Immature natural killer cell (primary cell): ENCODE measurements around the gene KCNS1. TPM values are rescaled to one million over a fixed set of nuclear protein-coding genes. Genes with fewer than 3 reads are reported as not detected.
"Not testable (repeated sequence)": the region's sequence is repeated elsewhere in the genome, so short reads cannot be mapped to it uniquely, and the experiment has no call there.

Experiments
- DNase-seq, 3 donors: peaks; one replicate each; pipeline ENCODE4 v3.0.0; 2022; ENCODE audit warnings: mixed read lengths in 1 of 3
- H3K27ac Mint-ChIP-seq, 6 donors: one replicate each; pipeline ENCODE4 v1.8.0; 2020; ENCODE audit warnings: mixed read lengths in 6 of 6, mild to moderate bottlenecking in 5 of 6, inconsistent platforms in 4 of 6, moderate library complexity in 3 of 6
- H3K27me3 Mint-ChIP-seq, 3 donors: one replicate each; pipeline ENCODE4 v1.8.0; 2020 to 2021; ENCODE audit warnings: low read depth in 3 of 3, mild to moderate bottlenecking in 3 of 3, mixed read lengths in 3 of 3, moderate library complexity in 3 of 3, inconsistent platforms in 1 of 3
- H3K36me3 Mint-ChIP-seq, 3 donors: one replicate each; pipeline ENCODE4 v1.8.0; 2020; ENCODE audit warnings: mixed read lengths in 3 of 3, inconsistent platforms in 2 of 3, mild to moderate bottlenecking in 2 of 3
- H3K4me1 Mint-ChIP-seq, 2 donors: one replicate each; pipeline ENCODE4 v1.8.0; 2020; ENCODE audit warnings: inconsistent platforms in 2 of 2, mild to moderate bottlenecking in 2 of 2, mixed read lengths in 2 of 2, moderate library complexity in 1 of 2
- H3K4me3 Mint-ChIP-seq, 5 donors: one replicate each; pipeline ENCODE4 v1.8.0; 2020; ENCODE audit warnings: mild to moderate bottlenecking in 5 of 5, mixed read lengths in 5 of 5, inconsistent platforms in 3 of 5, moderate library complexity in 3 of 5
- H3K9me3 Mint-ChIP-seq, 6 donors: one replicate each; pipeline ENCODE4 v1.8.0; 2020; ENCODE audit warnings: mild to moderate bottlenecking in 6 of 6, mixed read lengths in 6 of 6, inconsistent platforms in 4 of 6, moderate library complexity in 3 of 6
- polyA plus RNA-seq, 3 donors: library from polyadenylated mRNA; unstranded; fragments of 300-500 nt; fragmentation: Illumina TruSeq; gene quantifications; one replicate each; pipeline ENCODE4 v1.2.3, GENCODE V29; 2021

Gene KCNS1
- polyA plus RNA-seq, 3 donors from 2014 or later = 0.04 TPM; not detected in 2

DNA sequence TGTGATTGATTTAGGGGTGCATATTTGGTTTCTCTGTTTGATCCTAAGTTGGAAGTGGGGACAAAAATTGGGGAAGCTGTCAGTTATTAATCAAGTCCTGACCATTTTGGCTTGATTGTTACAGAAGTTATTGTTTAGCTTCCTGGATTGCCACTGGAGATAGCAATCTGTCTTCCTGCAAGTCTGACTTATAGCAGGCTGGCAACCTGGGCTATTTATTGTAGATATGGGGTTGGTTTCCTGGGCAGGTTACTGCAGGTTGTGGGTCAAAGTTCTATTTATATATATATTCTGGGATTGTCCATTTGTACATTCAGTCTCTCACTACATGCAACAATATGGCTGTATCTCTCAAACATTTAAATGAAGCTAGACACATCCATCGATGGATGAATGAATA is 17.8 kb downstream of the KCNS1 start:
- Mint-ChIP-seq H3K9me3 (no peaks in the 10 kb centered on the region), H3K36me3 (peaks cover 34 to 76% (median 37%) of the 10 kb centered on the region in 3 donors), H3K4me1 (peaks cover 28 to 77% of the 10 kb centered on the region in 2 donors), H3K27me3 (peaks cover 1 to 7% (median 4%) of the 10 kb centered on the region in 3 donors), H3K27ac (peak overlapping the region in 4 of 6 donors; percentile 50 to 83 (median 74)), H3K4me3 (no peak overlapping the region)
- no peak for DNase-seq

DNA sequence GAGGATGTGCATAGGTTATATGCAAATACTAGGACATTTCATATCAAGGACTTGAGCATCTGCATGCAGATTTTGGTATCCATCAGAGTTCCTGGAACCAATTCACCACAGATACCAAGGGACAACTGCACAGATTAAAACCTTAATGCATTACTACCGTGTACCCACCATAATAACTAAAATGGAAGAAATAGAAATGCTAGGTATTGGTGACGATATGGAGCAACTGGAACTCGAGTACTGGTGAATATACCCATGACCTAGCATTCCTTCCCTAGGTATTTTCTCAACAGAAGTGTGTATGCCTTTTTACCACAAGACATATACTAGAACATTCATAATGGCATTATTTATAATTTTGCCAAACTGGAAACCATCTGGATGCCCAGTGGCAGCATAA is 18.5 kb downstream of the KCNS1 start:
- H3K27ac Mint-ChIP-seq = peak overlapping the region in 2 of 6 donors; percentile 41 to 80
- H3K4me1 Mint-ChIP-seq = peaks cover 25 to 71% of the 10 kb centered on the region in 2 donors
- no peaks in the 10 kb centered on the region for H3K9me3 Mint-ChIP-seq
- DNase-seq = no peak
- H3K36me3 Mint-ChIP-seq = peaks cover 34 to 71% (median 37%) of the 10 kb centered on the region in 3 donors
- H3K4me3 Mint-ChIP-seq = no peak overlapping the region
- H3K27me3 Mint-ChIP-seq = peaks cover 0 to 7% (median 4%) of the 10 kb centered on the region in 3 donors

GRCh38 chr20:45080867-45081624 is 19.9 kb downstream of the KCNS1 start:
- Mint-ChIP-seq H3K27me3 (peaks cover 0 to 4% (median 2%) of the 10 kb centered on the region in 3 donors), H3K9me3 (no peaks in the 10 kb centered on the region), H3K27ac (peak overlapping the region in 5 of 6 donors; percentile 6 to 69 (median 31)), H3K4me3 (no peak overlapping the region), H3K36me3 (peaks cover 30 to 71% (median 42%) of the 10 kb centered on the region in 3 donors), H3K4me1 (peaks cover 15 to 57% of the 10 kb centered on the region in 2 donors)
- no peak for DNase-seq

- H3K27me3 Mint-ChIP-seq = peaks cover 0 to 2% (median 0%) of the 10 kb centered on the region in 3 donors
- H3K36me3 Mint-ChIP-seq = peaks cover 21 to 50% (median 42%) of the 10 kb centered on the region in 3 donors
- H3K4me3 Mint-ChIP-seq = no peak overlapping the region
- no peak for DNase-seq
- H3K27ac Mint-ChIP-seq = no peak overlapping the region
- H3K4me1 Mint-ChIP-seq = peaks cover 20 to 47% of the 10 kb centered on the region in 2 donors
- H3K9me3 Mint-ChIP-seq = no peaks in the 10 kb centered on the region
Measured at GRCh38 chr20:45077559-45077958, 23.4 kb downstream of the KCNS1 start.

- Mint-ChIP-seq H3K27ac (peak overlapping the region; percentile 65 to 89 (median 76)), H3K4me3 (peak overlapping the region in 4 of 5 donors; percentile 4 to 59 (median 42)), H3K27me3 (peaks cover 0 to 2% (median under 1%) of the 10 kb centered on the region in 3 donors), H3K4me1 (peaks cover 47 to 68% of the 10 kb centered on the region in 2 donors), H3K9me3 (no peaks in the 10 kb centered on the region), H3K36me3 (peaks cover 10 to 32% (median 19%) of the 10 kb centered on the region in 3 donors)
- no peak for DNase-seq
Measured at GRCh38 chr20:45073221-45073620, 27.7 kb downstream of the KCNS1 start.

GRCh38 chr20:45072066-45072465 is 28.9 kb downstream of the KCNS1 start:
- Mint-ChIP-seq H3K27me3 (peaks cover 0 to 4% (median 2%) of the 10 kb centered on the region in 3 donors), H3K27ac (peak overlapping the region in 5 of 6 donors; percentile 35 to 65 (median 59)), H3K9me3 (no peaks in the 10 kb centered on the region), H3K36me3 (peaks cover 13 to 36% (median 19%) of the 10 kb centered on the region in 3 donors), H3K4me1 (peaks cover 57 to 80% of the 10 kb centered on the region in 2 donors), H3K4me3 (peak overlapping the region in 2 of 5 donors; percentile 4)
- no peak for DNase-seq

GRCh38 chr20:45070932-45071632 is 29.8 kb downstream of the KCNS1 start:
- Mint-ChIP-seq H3K9me3 (no peaks in the 10 kb centered on the region), H3K27ac (peak overlapping the region in 5 of 6 donors; percentile 34 to 66 (median 61)), H3K4me1 (peaks cover 65 to 90% of the 10 kb centered on the region in 2 donors), H3K36me3 (peaks cover 10 to 29% (median 13%) of the 10 kb centered on the region in 3 donors), H3K27me3 (peaks cover 0 to 4% (median 2%) of the 10 kb centered on the region in 3 donors), H3K4me3 (no peak overlapping the region)
- no peak for DNase-seq

DNA sequence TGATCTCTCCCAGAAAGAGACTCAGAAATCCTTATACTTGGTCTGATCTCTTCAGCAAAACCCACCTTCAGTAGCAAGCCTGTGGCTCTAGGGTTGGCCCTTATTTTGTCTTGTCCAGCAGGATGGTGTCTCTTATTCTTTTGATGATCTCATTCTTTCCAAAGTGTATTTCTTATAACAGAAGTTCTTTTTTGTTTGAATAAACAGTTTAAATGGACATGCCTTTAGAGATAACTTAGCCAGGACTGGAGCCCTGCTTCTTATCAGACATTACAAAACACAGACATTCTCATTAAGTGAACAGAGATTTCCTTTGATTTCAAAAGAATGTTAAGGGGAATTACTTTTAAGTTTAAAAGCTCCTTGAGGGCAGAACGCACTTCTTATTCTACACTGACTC is 31.7 kb downstream of the KCNS1 start:
- Mint-ChIP-seq H3K36me3 (peaks cover 5 to 22% (median 13%) of the 10 kb centered on the region in 3 donors), H3K27ac (peak overlapping the region in 4 of 6 donors; percentile 24 to 61 (median 42)), H3K4me3 (no peak overlapping the region), H3K4me1 (peaks cover 80 to 100% of the 10 kb centered on the region in 2 donors), H3K27me3 (peaks cover 0 to 4% (median 2%) of the 10 kb centered on the region in 3 donors), H3K9me3 (no peaks in the 10 kb centered on the region)
- DNase-seq = no peak

GRCh38 chr20:45067558-45067957 is 33.4 kb downstream of the KCNS1 start:
- Mint-ChIP-seq H3K9me3 (no peaks in the 10 kb centered on the region), H3K4me3 (no peak overlapping the region), H3K4me1 (peaks cover 72 to 94% of the 10 kb centered on the region in 2 donors), H3K27ac (peak overlapping the region in 3 of 6 donors; percentile 29 to 60 (median 57)), H3K36me3 (peaks cover 5 to 26% (median 18%) of the 10 kb centered on the region in 3 donors), H3K27me3 (peaks cover 0 to 4% (median 2%) of the 10 kb centered on the region in 3 donors)
- DNase-seq = no peak

- Mint-ChIP-seq H3K36me3 (peaks cover 5 to 26% (median 18%) of the 10 kb centered on the region in 3 donors), H3K27ac (peak overlapping the region in 3 of 6 donors; percentile 14 to 57 (median 29)), H3K4me1 (peaks cover 72 to 93% of the 10 kb centered on the region in 2 donors), H3K27me3 (peaks cover 0 to 4% (median 2%) of the 10 kb centered on the region in 3 donors), H3K9me3 (no peaks in the 10 kb centered on the region), H3K4me3 (no peak overlapping the region)
- no peak for DNase-seq
Measured at GRCh38 chr20:45067087-45067486, 33.8 kb downstream of the KCNS1 start.

GRCh38 chr20:45066372-45066771 is 34.6 kb downstream of the KCNS1 start:
- Mint-ChIP-seq H3K27ac (peak overlapping the region in 3 of 6 donors; percentile 29 to 41 (median 32)), H3K4me3 (no peak overlapping the region), H3K4me1 (peaks cover 68 to 89% of the 10 kb centered on the region in 2 donors), H3K27me3 (peaks cover 0 to 4% (median 2%) of the 10 kb centered on the region in 3 donors), H3K9me3 (no peaks in the 10 kb centered on the region), H3K36me3 (peaks cover 5 to 26% (median 18%) of the 10 kb centered on the region in 3 donors)
- no peak for DNase-seq

GRCh38 chr20:45064812-45065211 is 36.1 kb downstream of the KCNS1 start:
- H3K9me3 Mint-ChIP-seq = no peaks in the 10 kb centered on the region
- H3K4me1 Mint-ChIP-seq = peaks cover 67 to 86% of the 10 kb centered on the region in 2 donors
- peaks cover 0 to 3% (median 2%) of the 10 kb centered on the region in 3 donors for H3K27me3 Mint-ChIP-seq
- no peak for DNase-seq
- peaks cover 4 to 15% (median 12%) of the 10 kb centered on the region in 3 donors for H3K36me3 Mint-ChIP-seq
- peak overlapping the region in 3 of 5 donors; percentile 7 to 40 (median 10) for H3K4me3 Mint-ChIP-seq
- H3K27ac Mint-ChIP-seq = peak overlapping the region; percentile 24 to 67 (median 50)

- Mint-ChIP-seq H3K36me3 (peaks cover 3 to 12% (median 6%) of the 10 kb centered on the region in 3 donors), H3K27ac (peak overlapping the region in 5 of 6 donors; percentile 19 to 73 (median 46)), H3K4me3 (peak overlapping the region in 2 of 5 donors; percentile 3 to 5), H3K4me1 (peaks cover 71 to 86% of the 10 kb centered on the region in 2 donors)
- H3K27me3 Mint-ChIP-seq, H3K9me3 Mint-ChIP-seq, DNase-seq: not testable (repeated sequence)
Measured at GRCh38 chr20:45063107-45063506, 37.8 kb downstream of the KCNS1 start.
